Measurements from ENCODE around the gene LMOD3.

LMOD3 gene

DNA sequence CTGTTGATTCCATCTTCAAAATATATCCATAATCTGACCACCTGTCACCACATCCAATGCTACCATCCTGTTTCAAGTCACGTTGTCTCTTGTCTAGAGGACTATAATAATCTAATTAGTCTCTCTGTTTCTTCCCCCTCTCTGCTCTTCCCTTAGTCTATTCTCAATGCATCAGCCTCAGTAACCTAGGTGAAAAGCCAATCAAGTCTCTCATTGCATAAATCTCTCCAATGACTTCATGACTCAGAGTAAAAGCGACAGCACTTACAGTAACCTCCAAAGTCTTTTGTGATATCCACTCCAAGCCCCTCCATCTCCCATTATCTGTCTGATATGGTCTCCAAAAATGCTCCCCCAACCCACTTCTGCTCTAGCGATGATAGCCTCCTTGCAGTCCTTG, 49.5 kb downstream of the LMOD3 start:
- Mint-ChIP-seq H3K4me3 (no peak overlapping the region), H3K27me3 (no peaks in the 10 kb centered on the region), H3K9me3 (ENCODE audit: low read depth) (no peaks in the 10 kb centered on the region), H3K27ac (peak overlapping the region; percentile 13), H3K4me1 (ENCODE audit: low read depth) (peaks cover 37% of the 10 kb centered on the region), H3K36me3 (peaks cover 18% of the 10 kb centered on the region)

DNA sequence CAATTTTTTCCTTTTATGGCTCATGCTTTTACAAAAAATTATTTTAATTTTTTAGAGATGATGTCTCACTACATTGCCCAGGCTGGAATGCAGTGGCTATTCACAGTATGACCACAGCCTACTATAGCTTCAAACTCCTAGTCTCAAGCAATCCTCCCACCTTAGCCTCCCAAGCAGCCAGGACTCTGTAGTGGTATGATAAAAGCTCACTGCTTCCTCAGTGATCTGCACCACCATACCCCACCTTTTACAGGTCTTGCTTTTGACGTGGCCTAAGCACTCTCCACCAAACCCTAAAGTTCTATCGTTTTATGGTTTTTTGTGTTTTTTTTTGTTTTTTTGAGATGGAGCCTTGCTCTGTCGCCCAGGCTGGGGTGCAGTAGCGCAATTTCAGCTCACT, 56.3 kb downstream of the LMOD3 start:
- Mint-ChIP-seq H3K27me3 (no peaks in the 10 kb centered on the region), H3K9me3 (ENCODE audit: low read depth) (no peaks in the 10 kb centered on the region), H3K4me3 (no peak overlapping the region), H3K27ac (peak overlapping the region; percentile 64), H3K36me3 (peaks cover 11% of the 10 kb centered on the region), H3K4me1 (ENCODE audit: low read depth) (peaks cover 38% of the 10 kb centered on the region)

DNA sequence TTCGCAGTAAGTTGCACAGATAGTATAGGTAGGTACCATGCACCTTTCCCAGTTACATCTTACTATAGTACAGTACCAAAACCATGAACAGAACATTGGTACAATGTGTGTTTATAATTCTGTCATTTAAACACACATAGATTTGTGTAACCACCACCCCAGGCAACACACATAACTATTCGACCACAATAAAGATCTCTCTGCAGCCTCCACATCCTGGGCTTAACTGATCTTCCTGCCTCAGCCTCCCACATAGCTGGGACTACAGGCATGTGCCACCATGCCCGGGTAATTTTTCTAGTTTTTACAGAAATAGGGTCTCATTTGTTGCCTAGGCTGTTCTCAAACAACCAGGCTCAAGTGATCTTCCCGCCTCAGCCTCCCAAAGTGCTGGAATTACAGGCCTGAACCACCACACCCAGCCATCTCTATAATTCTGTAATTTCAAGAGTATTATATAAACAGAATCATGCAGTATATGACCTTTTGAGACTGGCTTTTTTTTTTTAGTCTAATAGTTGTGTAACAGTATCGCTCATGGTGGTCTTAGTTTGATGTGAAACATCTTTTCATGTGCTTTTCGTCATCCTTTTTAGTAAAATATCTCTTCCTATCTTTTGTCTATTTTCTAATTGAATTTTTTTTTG, 57.0 kb downstream of the LMOD3 start:
- H3K27ac Mint-ChIP-seq, result peak overlapping the region; percentile 64
- H3K4me1 Mint-ChIP-seq (ENCODE audit: low read depth), result peaks cover 36% of the 10 kb centered on the region
- peak overlapping the region; percentile 40 for H3K4me3 Mint-ChIP-seq
- H3K27me3 Mint-ChIP-seq, result no peaks in the 10 kb centered on the region
- peaks cover 13% of the 10 kb centered on the region for H3K36me3 Mint-ChIP-seq
- H3K9me3 Mint-ChIP-seq (ENCODE audit: low read depth), result no peaks in the 10 kb centered on the region

DNA sequence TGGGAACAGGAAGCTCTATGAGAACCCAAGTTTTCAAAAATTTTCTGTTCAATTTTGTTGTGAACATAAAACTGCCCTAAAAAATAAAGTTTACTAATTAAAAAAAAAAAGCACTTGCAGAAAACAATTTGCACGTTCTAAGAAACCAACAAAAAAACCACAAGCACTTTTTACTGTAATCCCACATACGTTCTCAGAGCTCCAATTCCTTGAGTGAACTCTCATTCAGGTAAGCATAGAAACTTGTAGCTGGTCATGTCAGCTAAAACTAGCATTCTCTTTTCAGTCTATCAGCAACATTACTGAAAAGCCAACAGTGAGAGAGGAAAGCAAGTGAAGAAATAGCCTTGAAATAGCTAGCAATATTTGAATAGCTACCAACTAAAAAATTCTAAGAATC, 58.8 kb downstream of the LMOD3 start:
- Mint-ChIP-seq H3K4me3 (no peak overlapping the region), H3K27me3 (no peaks in the 10 kb centered on the region), H3K36me3 (peaks cover 26% of the 10 kb centered on the region), H3K4me1 (ENCODE audit: low read depth) (peaks cover 49% of the 10 kb centered on the region), H3K27ac (peak overlapping the region; percentile 11), H3K9me3 (ENCODE audit: low read depth) (peaks cover 6% of the 10 kb centered on the region)

DNA sequence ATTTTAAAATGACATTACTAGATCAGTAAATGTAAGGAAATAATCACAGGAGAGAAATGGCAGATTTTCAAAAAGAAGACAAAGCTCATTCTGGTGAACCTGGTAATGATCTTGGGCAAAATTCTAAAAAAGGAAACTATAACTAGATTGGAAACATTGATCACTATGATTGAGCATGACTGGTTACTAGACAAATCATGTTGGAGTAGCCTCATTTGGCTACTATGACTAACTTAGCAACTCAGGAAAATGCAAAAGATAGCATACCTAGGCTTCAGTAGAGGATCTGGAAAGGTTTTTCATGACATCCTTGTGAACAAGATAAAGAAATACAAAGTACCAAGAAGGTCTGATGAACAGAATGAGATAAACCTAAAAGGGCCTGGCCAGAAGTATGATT, 62.7 kb downstream of the LMOD3 start:
- H3K4me1 Mint-ChIP-seq (ENCODE audit: low read depth), result peaks cover 45% of the 10 kb centered on the region
- H3K4me3 Mint-ChIP-seq, result no peak overlapping the region
- peaks cover 29% of the 10 kb centered on the region for H3K36me3 Mint-ChIP-seq
- H3K27me3 Mint-ChIP-seq, result no peaks in the 10 kb centered on the region
- H3K27ac Mint-ChIP-seq, result peak overlapping the region; percentile 94
- H3K9me3 Mint-ChIP-seq (ENCODE audit: low read depth), result peaks cover 6% of the 10 kb centered on the region

DNA sequence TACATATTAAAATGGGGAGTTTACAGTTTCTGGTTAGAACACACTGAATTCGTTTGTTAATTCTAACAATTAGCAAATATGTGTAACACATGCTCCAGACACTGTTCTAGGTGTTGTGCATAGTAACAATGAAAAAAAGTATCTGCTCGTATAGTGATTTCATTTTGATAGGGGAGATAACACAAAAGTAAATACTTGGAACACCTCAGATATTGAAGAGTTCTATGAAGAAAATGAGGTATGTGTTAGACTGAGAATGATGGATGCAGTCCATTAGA, 63.5 kb downstream of the LMOD3 start:
- Mint-ChIP-seq H3K4me1 (ENCODE audit: low read depth) (peaks cover 37% of the 10 kb centered on the region), H3K4me3 (no peak overlapping the region), H3K9me3 (ENCODE audit: low read depth) (peaks cover 6% of the 10 kb centered on the region), H3K27me3 (no peaks in the 10 kb centered on the region), H3K36me3 (peaks cover 29% of the 10 kb centered on the region), H3K27ac (peak overlapping the region; percentile 94)

DNA sequence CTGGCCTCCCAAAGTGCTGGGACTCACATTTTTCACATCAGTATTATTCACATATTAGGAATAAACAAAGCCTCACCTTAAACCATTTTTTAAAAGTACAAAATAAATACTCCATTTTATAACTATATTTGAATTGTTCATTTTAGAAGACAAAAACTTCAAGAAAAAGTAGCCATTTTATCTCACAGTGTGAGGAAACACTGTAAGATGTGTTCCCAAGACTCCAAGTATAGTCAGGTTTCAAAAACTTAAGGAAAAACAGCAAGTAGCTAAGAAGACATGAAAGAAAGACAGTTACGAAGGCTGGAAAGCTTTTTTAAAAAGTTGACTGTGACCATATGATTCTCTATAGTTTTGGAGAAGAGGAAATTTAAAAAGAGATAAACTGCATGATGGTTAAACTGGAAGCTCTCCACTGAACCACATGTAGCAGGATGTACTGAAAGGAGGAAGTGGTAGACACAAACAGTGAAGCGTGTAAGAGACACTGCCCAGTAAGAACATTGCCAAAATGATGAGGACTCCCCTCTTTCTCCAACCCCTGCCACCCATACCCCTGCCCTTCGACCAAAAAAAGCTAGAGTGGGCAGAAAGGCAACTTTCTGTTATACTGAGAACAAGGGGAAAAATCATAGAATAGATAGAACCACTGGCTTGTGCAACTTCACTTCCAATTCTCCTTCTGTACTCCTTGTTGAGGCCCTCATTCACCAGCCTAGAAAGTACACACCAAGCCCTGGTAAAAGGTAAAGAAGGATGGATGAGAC, 64.0 kb downstream of the LMOD3 start:
- no peaks in the 10 kb centered on the region for H3K27me3 Mint-ChIP-seq
- H3K27ac Mint-ChIP-seq, result peak overlapping the region; percentile 94
- H3K36me3 Mint-ChIP-seq, result peaks cover 29% of the 10 kb centered on the region
- H3K9me3 Mint-ChIP-seq (ENCODE audit: low read depth), result peaks cover 6% of the 10 kb centered on the region
- peaks cover 32% of the 10 kb centered on the region for H3K4me1 Mint-ChIP-seq (ENCODE audit: low read depth)
- peak overlapping the region; percentile 14 for H3K4me3 Mint-ChIP-seq
